ENCODE data around the gene HOXD9.

DNA sequence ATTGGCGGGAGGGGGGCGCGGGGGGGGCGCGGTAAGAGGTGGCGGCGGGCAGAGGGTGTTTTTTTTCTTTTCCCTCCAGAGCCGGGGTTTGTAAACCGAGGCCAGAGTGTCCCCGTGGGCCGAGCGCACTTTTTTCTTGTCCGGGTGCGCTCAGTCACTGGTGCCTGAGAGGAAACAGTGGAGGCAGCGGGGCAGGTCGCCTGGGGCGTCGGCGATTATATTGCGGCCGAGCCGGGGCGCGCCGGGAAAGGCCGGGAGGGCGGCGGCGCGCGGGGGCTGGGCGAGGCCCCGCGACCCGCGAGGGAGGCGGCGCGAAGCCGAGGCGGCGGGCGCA, 7.3 kb downstream of the HOXD9 start:
- no peak for TF ChIP-seq POLR2AphosphoS5 (IDR thresholded peaks at IDR 0.05)
- TF ChIP-seq, protein P1, sequence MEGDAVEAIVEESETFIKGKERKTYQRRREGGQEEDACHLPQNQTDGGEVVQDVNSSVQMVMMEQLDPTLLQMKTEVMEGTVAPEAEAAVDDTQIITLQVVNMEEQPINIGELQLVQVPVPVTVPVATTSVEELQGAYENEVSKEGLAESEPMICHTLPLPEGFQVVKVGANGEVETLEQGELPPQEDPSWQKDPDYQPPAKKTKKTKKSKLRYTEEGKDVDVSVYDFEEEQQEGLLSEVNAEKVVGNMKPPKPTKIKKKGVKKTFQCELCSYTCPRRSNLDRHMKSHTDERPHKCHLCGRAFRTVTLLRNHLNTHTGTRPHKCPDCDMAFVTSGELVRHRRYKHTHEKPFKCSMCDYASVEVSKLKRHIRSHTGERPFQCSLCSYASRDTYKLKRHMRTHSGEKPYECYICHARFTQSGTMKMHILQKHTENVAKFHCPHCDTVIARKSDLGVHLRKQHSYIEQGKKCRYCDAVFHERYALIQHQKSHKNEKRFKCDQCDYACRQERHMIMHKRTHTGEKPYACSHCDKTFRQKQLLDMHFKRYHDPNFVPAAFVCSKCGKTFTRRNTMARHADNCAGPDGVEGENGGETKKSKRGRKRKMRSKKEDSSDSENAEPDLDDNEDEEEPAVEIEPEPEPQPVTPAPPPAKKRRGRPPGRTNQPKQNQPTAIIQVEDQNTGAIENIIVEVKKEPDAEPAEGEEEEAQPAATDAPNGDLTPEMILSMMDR (IDR thresholded peaks at IDR 0.05 in 8 of 11, conservative IDR thresholded peaks at IDR 0.05 in 3 of 11), result no peak

All from spleen (tissue), 7 donors.